ENCODE results near the gene UCN2.
"Not testable (repeated sequence)": the region's sequence is repeated elsewhere in the genome, so short reads cannot be mapped to it uniquely, and the experiment has no call there.

UCN2 gene

GRCh38 chr3:48536116-48536515 is 27.5 kb downstream of the UCN2 start:
- no peak for DNase-seq (ENCODE audit: low read depth)

GRCh38 chr3:48535578-48535977 is 28.0 kb downstream of the UCN2 start:
- no peak for DNase-seq (ENCODE audit: low read depth)

- DNase-seq (ENCODE audit: low read depth), result no peak
Measured at GRCh38 chr3:48532977-48533337, 30.6 kb downstream of the UCN2 start.

- no peak for DNase-seq (ENCODE audit: low read depth)
Measured at GRCh38 chr3:48532271-48532976, 31.2 kb downstream of the UCN2 start.

- not testable (repeated sequence) for DNase-seq (ENCODE audit: low read depth)
Measured at GRCh38 chr3:48530701-48531100, 32.9 kb downstream of the UCN2 start.

- no peak for DNase-seq (ENCODE audit: low read depth)
Measured at GRCh38 chr3:48528754-48529153, 34.8 kb downstream of the UCN2 start.

GRCh38 chr3:48528048-48528447 is 35.5 kb downstream of the UCN2 start:
- no peak for DNase-seq (ENCODE audit: low read depth)

- no peak for DNase-seq (ENCODE audit: low read depth)
Measured at GRCh38 chr3:48524970-48525369, 38.6 kb downstream of the UCN2 start.

GRCh38 chr3:48521635-48522034 is 41.9 kb downstream of the UCN2 start:
- DNase-seq (ENCODE audit: low read depth), result no peak

- DNase-seq (ENCODE audit: low read depth), result no peak
Measured at GRCh38 chr3:48519277-48519643, 44.3 kb downstream of the UCN2 start.

GRCh38 chr3:48518638-48519276 is 44.8 kb downstream of the UCN2 start:
- no peak for DNase-seq (ENCODE audit: low read depth)

GRCh38 chr3:48518069-48518468 is 45.5 kb downstream of the UCN2 start:
- no peak for DNase-seq (ENCODE audit: low read depth)

GRCh38 chr3:48516571-48516970 is 47.0 kb downstream of the UCN2 start:
- no peak for DNase-seq (ENCODE audit: low read depth)

GRCh38 chr3:48514431-48515227 is 49.0 kb downstream of the UCN2 start:
- no peak for DNase-seq (ENCODE audit: low read depth)
